DOHH2 (cell line): ENCODE results near the gene GRIN2A.

Source experiments
- CTCF ChIP-seq: fragments of 200-600 bp; sonication (generic); IDR thresholded peaks from one replicate; pipeline ENCODE4 v1.5.1; 2014; ENCODE audit warnings: antibody characterized with exemption, mild to moderate bottlenecking, low read depth, low read length; ENCODE audit not compliant: poor library complexity, severe bottlenecking
- EZH2phosphoT487 ChIP-seq: fragments of 200-600 bp; sonication (generic); IDR thresholded peaks from 2 replicates; pipeline ENCODE4 v1.6.1; 2017; ENCODE audit warnings: borderline replicate concordance, mild to moderate bottlenecking, antibody characterized with exemption, low read length, moderate library complexity, mixed read lengths

GRCh38 chr16:9869776-9870175, 312.5 kb downstream of the GRIN2A start:
- TF ChIP-seq CTCF (no peak), EZH2phosphoT487 (no peak)
